H1 (cell line): Measurements from ENCODE around the gene CDH2. TPM values are rescaled to one million over a fixed set of nuclear protein-coding genes. Genes with fewer than 3 reads are reported as not detected.

ENCODE experiments used
- KDM5A ChIP-seq: fragments of 200-600 bp; IDR thresholded peaks from 2 replicates; pipeline ENCODE4 v1.7.1; 2012; ENCODE audit warnings: mild to moderate bottlenecking, low read length, inconsistent platforms, mixed read lengths
- NANOG ChIP-seq: IDR thresholded peaks from 2 replicates; pipeline ENCODE4 v1.6.1; 2011; ENCODE audit warnings: low read length, low read depth, mild to moderate bottlenecking, inconsistent platforms; ENCODE audit not compliant: insufficient read depth, poor library complexity, severe bottlenecking
- SP4 ChIP-seq: IDR thresholded peaks from 2 replicates; pipeline ENCODE4 v1.6.1; 2012; ENCODE audit warnings: low read length, inconsistent platforms
- polyA plus RNA-seq, 7 experiments: library from polyadenylated mRNA; depleted of rRNA in 3 of 7; stranded (reverse) in 5 of 7; unstranded in 2 of 7; fragments of >200 nt in 5 of 7; fragments of 200-250 nt in 2 of 7; gene quantifications; 1 replicate in 5 of 7; 2 replicates in 1 of 7; 4 replicates in 1 of 7; pipeline versions ENCODE4 v1.2.1 to v1.2.3, GENCODE V29; 2011 to 2013; ENCODE audit warnings: missing spikeins in 2 of 7, mixed read lengths in 2 of 7
- total RNA-seq: library from RNA; stranded (reverse); fragmentation: NEBNext Ultra II Directional; extraction: Animal tissue kit (Norgen Biotek cat#: 25700); gene quantifications from 2 replicates; pipeline ENCODE4 v1.2.1, GENCODE V29; 2021

The CDH2 gene
- total and polyA plus RNA-seq, 2 of the 8 experiments (the other 6 are each of a cell fraction or from before 2014, with no cell fraction given): 15.0 to 56.5 TPM

DNA sequence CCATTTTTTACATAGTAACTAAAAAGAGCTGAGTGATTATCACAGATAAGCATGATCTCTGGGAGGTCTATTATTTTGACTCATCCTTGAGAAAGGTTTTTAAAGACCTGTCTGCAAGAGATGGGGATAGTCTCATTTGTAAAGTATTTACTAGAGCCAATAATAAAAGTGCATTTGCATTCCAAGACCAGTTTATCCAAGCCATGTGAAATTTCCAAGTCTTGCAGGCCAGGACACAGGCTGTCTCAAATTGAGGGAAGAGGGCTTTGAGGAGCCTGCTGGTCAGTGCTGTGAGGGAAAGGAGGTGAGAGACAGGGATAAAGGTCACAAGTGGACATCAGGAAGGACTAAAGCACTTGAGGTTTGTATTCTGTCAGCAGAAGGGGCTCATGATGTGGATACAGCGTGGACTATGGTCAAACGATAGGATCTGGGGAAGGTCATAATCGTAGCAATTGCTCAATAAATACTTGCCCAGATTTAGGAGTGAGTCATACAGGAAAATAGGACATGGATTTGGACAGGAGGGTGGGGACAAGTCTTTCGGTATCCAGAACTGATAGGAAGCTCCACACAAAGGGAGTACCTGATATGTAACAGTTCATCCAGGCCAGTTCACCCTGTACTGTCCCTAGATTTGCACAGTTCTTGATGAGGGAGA, 6.6 kb upstream of the CDH2 start (continued):
- TF ChIP-seq NANOG (no peak), KDM5A (no peak), SP4 (no peak)
